Liver (tissue), 9 donors: ENCODE results near the gene BEND7. TPM values are rescaled to one million over a fixed set of nuclear protein-coding genes. Genes with fewer than 3 reads are reported as not detected.

Experiments used
- DNase-seq: peaks from one replicate; pipeline ENCODE4 v3.0.0-alpha.2; 2017; ENCODE audit warnings: low spot score
- H3K27ac ChIP-seq, 2 donors: one replicate each; pipeline ENCODE4 v1.7.0; 2013; ENCODE audit warnings: inconsistent platforms in 2 of 2, low read length in 2 of 2, control low read depth in 1 of 2, low read depth in 1 of 2, mild to moderate bottlenecking in 1 of 2
- H3K27me3 ChIP-seq, 4 donors: one replicate each; pipeline versions ENCODE4 v1.6.1 to v1.7.0; 2013; ENCODE audit warnings: low read length in 3 of 4, inconsistent platforms in 1 of 4, mild to moderate bottlenecking in 1 of 4, moderate library complexity in 1 of 4; ENCODE audit not compliant: control insufficient read depth in 4 of 4, insufficient read depth in 4 of 4
- H3K36me3 ChIP-seq, 4 donors: one replicate each; pipeline versions ENCODE4 v1.6.1 to v1.7.0; 2013; ENCODE audit warnings: low read length in 3 of 4, mild to moderate bottlenecking in 3 of 4, low read depth in 1 of 4, moderate library complexity in 1 of 4; ENCODE audit not compliant: control insufficient read depth in 4 of 4, insufficient read depth in 3 of 4
- H3K4me1 ChIP-seq, 4 donors: one replicate each; pipeline versions ENCODE4 v1.6.1 to v1.7.0; 2013; ENCODE audit warnings: low read length in 3 of 4, mild to moderate bottlenecking in 3 of 4, moderate library complexity in 1 of 4; ENCODE audit not compliant: control insufficient read depth in 4 of 4, insufficient read depth in 4 of 4
- H3K4me3 ChIP-seq, 3 donors: one replicate each; pipeline versions ENCODE4 v1.6.1 to v1.7.0; 2013; ENCODE audit warnings: low read length in 3 of 3, control low read depth in 1 of 3, low read depth in 1 of 3, mild to moderate bottlenecking in 1 of 3
- H3K9ac ChIP-seq, 2 donors: one replicate each; pipeline ENCODE4 v1.7.0; 2013; ENCODE audit warnings: low read length in 2 of 2, mild to moderate bottlenecking in 2 of 2, moderate library complexity in 2 of 2, control low read depth in 1 of 2, low read depth in 1 of 2
- H3K9me3 ChIP-seq, 4 donors: one replicate each; pipeline versions ENCODE4 v1.6.1 to v1.7.0; 2013; ENCODE audit warnings: low read length in 3 of 4; ENCODE audit not compliant: control insufficient read depth in 4 of 4
- EGR1 ChIP-seq, 2 donors: IDR thresholded peaks; 2 replicates each; pipeline ENCODE4 v1.6.1; 2016 to 2018; ENCODE audit warnings: antibody characterized with exemption in 2 of 2, low read depth in 2 of 2
- FOXA2 ChIP-seq: IDR thresholded peaks from 2 replicates; pipeline ENCODE4 v1.6.1; 2016; ENCODE audit warnings: antibody characterized with exemption
- GABPA ChIP-seq, 2 donors: IDR thresholded peaks in 1 of 2; conservative IDR thresholded peaks in 1 of 2; 2 replicates each; pipeline ENCODE4 v1.6.1; 2016; ENCODE audit warnings: antibody characterized with exemption in 2 of 2, mild to moderate bottlenecking in 1 of 2, moderate library complexity in 1 of 2
- HNF4A ChIP-seq, 2 donors: conservative IDR thresholded peaks; 2 replicates each; pipeline ENCODE4 v1.6.1; 2016; ENCODE audit warnings: antibody characterized with exemption in 2 of 2, mild to moderate bottlenecking in 2 of 2
- HNF4G ChIP-seq: IDR thresholded peaks from 2 replicates; pipeline ENCODE4 v1.6.1; 2016; ENCODE audit warnings: antibody characterized with exemption
- JUND ChIP-seq, 2 donors: IDR thresholded peaks; 2 replicates each; pipeline ENCODE4 v1.6.1; 2016; ENCODE audit warnings: antibody characterized with exemption in 2 of 2
- NR2F2 ChIP-seq: IDR thresholded peaks from 2 replicates; pipeline ENCODE4 v1.6.1; 2016; ENCODE audit warnings: antibody characterized with exemption
- RAD21 ChIP-seq, 2 donors: IDR thresholded peaks; 2 replicates each; pipeline ENCODE4 v1.6.1; 2016; ENCODE audit warnings: antibody characterized with exemption in 2 of 2, mild to moderate bottlenecking in 2 of 2
- RXRA ChIP-seq, 2 donors: IDR thresholded peaks; 2 replicates each; pipeline ENCODE4 v1.6.1; 2017 to 2018; ENCODE audit warnings: antibody characterized with exemption in 2 of 2, mild to moderate bottlenecking in 1 of 2
- SP1 ChIP-seq: IDR thresholded peaks from 2 replicates; pipeline ENCODE4 v1.6.1; 2018; ENCODE audit warnings: antibody characterized with exemption, mild to moderate bottlenecking
- TAF1 ChIP-seq: conservative IDR thresholded peaks from 2 replicates; pipeline ENCODE4 v1.6.1; 2016; ENCODE audit warnings: antibody characterized with exemption, mild to moderate bottlenecking
- YY1 ChIP-seq: IDR thresholded peaks from 2 replicates; pipeline ENCODE4 v1.6.1; 2016; ENCODE audit warnings: antibody characterized with exemption, mild to moderate bottlenecking
- WGBS: extraction: QIAGEN DNeasy Blood & Tissue Kit; methylation state at CpG from one replicate; pipeline ENCODE4 v1.1.7; 2013; 5-methylcytosine and 5-hydroxymethylcytosine counted together
- polyA plus RNA-seq, 2 donors: library from polyadenylated mRNA; stranded (reverse) in 1 of 2; unstranded in 1 of 2; fragments of 200-250 nt in 1 of 2; fragments of >200 nt in 1 of 2; fragmentation: Nextera tagmentation in 1 of 2; extraction: Ambion mirVana in 1 of 2; gene quantifications; one replicate each; pipeline versions ENCODE4 v1.2.1 to v1.2.3, GENCODE V29; 2013 to 2015
- total RNA-seq, 2 donors: library from RNA; depleted of rRNA; stranded (reverse); fragments of >200 nt; gene quantifications; one replicate each; pipeline ENCODE4 v1.2.3, GENCODE V29; 2014
- TF ChIP-seq, protein P1 (sequence below): IDR thresholded peaks from 2 replicates; pipeline ENCODE4 v1.6.1; 2016; ENCODE audit warnings: antibody characterized with exemption
- TF ChIP-seq, protein P2 (sequence below): fragments of 150-350 bp; IDR thresholded peaks from 2 replicates; pipeline ENCODE4 v1.5.1; 2017; ENCODE audit warnings: improper control_type of control experiment, low read depth, low read length; ENCODE audit not compliant: missing input control
- TF ChIP-seq, protein P3 (sequence below): IDR thresholded peaks from 2 replicates; pipeline ENCODE4 v1.6.1; 2016; ENCODE audit warnings: antibody characterized with exemption
- TF ChIP-seq, protein P4 (sequence below): IDR thresholded peaks from 2 replicates; pipeline ENCODE4 v1.6.1; 2016; ENCODE audit warnings: antibody characterized with exemption
- TF ChIP-seq, protein P5 (sequence below): IDR thresholded peaks from 2 replicates; pipeline ENCODE4 v1.6.1; 2016; ENCODE audit warnings: antibody characterized with exemption, mild to moderate bottlenecking
- donor health status: healthy.
- donor health status: healthy.
- donor health status: healthy.
- donor health status: healthy.
- donor health status: healthy.

The BEND7 gene
- total and polyA plus RNA-seq, 4 donors, result 4.1 to 10.1 (median 5.5) TPM

DNA sequence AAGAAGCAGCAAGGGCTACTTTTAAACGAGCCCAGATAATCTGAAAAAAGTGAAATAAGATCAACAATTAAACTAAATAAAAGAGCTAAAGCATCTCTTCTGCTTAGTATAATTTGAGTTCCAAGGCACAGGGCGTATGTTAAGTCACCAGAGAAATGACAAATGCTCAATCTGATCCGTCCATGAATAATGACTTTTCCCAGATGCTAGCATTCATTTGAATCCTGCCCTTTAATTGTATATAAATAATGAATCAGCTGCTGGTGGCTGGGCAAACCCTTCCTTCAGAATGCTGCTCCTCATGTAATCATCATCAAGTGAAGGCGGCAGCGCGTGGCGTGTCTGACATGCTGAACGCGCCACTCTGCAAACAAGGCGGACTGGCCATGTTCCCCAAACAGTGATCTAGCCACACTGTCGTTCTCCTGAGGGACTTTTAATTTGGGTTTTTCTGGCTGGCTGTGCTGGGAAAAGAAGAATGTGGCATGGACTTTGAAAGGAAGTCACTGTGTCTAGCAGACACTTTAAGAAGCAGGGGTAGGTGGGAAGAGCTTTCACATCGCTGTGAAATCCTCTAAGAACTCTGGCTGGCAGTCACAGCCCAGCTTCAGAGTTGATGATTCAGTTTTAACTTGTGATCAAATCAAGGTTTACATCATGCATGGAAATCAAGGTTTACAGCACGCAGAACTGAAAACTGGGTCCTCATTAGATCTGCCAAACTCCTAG, 70.7 kb downstream of the BEND7 start:
- no peak for DNase-seq
- no peak overlapping the region for H3K27ac ChIP-seq
- 94% methylated on average over 13 of the region's 13 CpGs for WGBS

More for the DNA sequence above, 70.7 kb downstream of the BEND7 start:
- no peaks in the 10 kb centered on the region for H3K4me1 ChIP-seq
- H3K4me3 ChIP-seq, result no peak overlapping the region
- no peak overlapping the region for H3K9ac ChIP-seq
- no peaks in the 10 kb centered on the region for H3K27me3 ChIP-seq
- peaks cover 0 to 2% (median 0%) of the 10 kb centered on the region in 4 donors for H3K36me3 ChIP-seq
- H3K9me3 ChIP-seq, result no peaks in the 10 kb centered on the region
- TF ChIP-seq FOXA2 (no peak), SP1 (no peak), YY1 (no peak), RAD21 (IDR thresholded peaks at IDR 0.05) (no peak), EGR1 (IDR thresholded peaks at IDR 0.05; ENCODE audit: low read depth in 2 of 2) (no peak), NR2F2 (no peak), HNF4G (no peak), HNF4A (conservative IDR thresholded peaks at IDR 0.05) (no peak), RXRA (IDR thresholded peaks at IDR 0.05) (no peak), JUND (IDR thresholded peaks at IDR 0.05) (no peak), GABPA (IDR thresholded peaks at IDR 0.05 in 1 of 2, conservative IDR thresholded peaks at IDR 0.05 in 1 of 2) (no peak), TAF1 (no peak)
- TF ChIP-seq, protein P1, sequence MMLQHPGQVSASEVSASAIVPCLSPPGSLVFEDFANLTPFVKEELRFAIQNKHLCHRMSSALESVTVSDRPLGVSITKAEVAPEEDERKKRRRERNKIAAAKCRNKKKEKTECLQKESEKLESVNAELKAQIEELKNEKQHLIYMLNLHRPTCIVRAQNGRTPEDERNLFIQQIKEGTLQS, result no peak
- TF ChIP-seq, protein P2, sequence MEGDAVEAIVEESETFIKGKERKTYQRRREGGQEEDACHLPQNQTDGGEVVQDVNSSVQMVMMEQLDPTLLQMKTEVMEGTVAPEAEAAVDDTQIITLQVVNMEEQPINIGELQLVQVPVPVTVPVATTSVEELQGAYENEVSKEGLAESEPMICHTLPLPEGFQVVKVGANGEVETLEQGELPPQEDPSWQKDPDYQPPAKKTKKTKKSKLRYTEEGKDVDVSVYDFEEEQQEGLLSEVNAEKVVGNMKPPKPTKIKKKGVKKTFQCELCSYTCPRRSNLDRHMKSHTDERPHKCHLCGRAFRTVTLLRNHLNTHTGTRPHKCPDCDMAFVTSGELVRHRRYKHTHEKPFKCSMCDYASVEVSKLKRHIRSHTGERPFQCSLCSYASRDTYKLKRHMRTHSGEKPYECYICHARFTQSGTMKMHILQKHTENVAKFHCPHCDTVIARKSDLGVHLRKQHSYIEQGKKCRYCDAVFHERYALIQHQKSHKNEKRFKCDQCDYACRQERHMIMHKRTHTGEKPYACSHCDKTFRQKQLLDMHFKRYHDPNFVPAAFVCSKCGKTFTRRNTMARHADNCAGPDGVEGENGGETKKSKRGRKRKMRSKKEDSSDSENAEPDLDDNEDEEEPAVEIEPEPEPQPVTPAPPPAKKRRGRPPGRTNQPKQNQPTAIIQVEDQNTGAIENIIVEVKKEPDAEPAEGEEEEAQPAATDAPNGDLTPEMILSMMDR, result no peak
- TF ChIP-seq, protein P3, sequence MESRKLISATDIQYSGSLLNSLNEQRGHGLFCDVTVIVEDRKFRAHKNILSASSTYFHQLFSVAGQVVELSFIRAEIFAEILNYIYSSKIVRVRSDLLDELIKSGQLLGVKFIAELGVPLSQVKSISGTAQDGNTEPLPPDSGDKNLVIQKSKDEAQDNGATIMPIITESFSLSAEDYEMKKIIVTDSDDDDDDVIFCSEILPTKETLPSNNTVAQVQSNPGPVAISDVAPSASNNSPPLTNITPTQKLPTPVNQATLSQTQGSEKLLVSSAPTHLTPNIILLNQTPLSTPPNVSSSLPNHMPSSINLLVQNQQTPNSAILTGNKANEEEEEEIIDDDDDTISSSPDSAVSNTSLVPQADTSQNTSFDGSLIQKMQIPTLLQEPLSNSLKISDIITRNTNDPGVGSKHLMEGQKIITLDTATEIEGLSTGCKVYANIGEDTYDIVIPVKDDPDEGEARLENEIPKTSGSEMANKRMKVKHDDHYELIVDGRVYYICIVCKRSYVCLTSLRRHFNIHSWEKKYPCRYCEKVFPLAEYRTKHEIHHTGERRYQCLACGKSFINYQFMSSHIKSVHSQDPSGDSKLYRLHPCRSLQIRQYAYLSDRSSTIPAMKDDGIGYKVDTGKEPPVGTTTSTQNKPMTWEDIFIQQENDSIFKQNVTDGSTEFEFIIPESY, result no peak
- TF ChIP-seq, protein P4, sequence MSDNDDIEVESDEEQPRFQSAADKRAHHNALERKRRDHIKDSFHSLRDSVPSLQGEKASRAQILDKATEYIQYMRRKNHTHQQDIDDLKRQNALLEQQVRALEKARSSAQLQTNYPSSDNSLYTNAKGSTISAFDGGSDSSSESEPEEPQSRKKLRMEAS, result no peak
- TF ChIP-seq, protein P5, sequence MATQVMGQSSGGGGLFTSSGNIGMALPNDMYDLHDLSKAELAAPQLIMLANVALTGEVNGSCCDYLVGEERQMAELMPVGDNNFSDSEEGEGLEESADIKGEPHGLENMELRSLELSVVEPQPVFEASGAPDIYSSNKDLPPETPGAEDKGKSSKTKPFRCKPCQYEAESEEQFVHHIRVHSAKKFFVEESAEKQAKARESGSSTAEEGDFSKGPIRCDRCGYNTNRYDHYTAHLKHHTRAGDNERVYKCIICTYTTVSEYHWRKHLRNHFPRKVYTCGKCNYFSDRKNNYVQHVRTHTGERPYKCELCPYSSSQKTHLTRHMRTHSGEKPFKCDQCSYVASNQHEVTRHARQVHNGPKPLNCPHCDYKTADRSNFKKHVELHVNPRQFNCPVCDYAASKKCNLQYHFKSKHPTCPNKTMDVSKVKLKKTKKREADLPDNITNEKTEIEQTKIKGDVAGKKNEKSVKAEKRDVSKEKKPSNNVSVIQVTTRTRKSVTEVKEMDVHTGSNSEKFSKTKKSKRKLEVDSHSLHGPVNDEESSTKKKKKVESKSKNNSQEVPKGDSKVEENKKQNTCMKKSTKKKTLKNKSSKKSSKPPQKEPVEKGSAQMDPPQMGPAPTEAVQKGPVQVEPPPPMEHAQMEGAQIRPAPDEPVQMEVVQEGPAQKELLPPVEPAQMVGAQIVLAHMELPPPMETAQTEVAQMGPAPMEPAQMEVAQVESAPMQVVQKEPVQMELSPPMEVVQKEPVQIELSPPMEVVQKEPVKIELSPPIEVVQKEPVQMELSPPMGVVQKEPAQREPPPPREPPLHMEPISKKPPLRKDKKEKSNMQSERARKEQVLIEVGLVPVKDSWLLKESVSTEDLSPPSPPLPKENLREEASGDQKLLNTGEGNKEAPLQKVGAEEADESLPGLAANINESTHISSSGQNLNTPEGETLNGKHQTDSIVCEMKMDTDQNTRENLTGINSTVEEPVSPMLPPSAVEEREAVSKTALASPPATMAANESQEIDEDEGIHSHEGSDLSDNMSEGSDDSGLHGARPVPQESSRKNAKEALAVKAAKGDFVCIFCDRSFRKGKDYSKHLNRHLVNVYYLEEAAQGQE, result no peak
